Measurements from ENCODE around the gene MRPL3.

MRPL3 gene

DNA sequence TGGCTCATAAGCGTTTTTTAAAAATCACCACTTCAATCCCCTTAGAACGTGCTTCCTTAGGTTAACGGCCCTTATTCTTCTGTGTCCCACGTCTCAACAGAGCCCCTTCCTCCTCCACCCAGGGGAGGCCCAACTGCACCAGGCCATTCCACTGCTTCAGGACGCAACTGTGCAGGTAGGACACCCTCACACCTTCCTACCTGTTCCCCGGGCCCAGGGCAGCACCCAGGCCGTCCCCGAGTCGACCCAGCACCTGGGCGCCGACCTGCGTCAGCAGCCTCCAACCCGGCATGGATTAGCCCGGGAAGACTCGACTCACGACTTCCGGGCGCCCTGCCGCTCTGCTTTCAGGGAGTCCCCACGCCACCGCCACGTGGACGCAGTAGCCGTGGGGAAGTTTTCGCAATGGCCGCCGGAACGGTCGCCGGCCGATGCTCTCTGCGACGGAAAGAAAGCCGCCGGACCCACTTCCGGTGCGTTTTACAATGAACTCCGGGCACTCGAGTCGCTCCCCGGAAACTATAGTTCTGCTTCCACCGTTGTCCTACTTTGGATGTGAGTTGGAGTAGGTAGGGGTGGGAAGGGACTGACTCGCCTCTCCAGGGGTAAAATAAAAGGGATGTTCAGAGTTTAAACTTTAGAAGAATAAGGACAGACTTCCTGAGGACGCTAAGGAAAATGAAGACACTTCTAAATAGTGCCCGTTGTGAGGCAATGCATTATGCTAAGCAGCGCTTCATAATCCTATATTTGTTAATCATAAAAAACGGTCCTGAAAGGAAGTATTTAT is at the start of gene MRPL3:
Gene MRPL3, minus strand, starts transcription at position 442 of the 790 bp plus-strand sequence. Its CDS starts 150 bp downstream, at position 292.
- DNase-seq (ENCODE audit: low read depth): peak; percentile 88

GRCh38 chr3:131551761-131552160 is 49.0 kb upstream of the MRPL3 start:
- no peak for DNase-seq (ENCODE audit: low read depth)

DNA sequence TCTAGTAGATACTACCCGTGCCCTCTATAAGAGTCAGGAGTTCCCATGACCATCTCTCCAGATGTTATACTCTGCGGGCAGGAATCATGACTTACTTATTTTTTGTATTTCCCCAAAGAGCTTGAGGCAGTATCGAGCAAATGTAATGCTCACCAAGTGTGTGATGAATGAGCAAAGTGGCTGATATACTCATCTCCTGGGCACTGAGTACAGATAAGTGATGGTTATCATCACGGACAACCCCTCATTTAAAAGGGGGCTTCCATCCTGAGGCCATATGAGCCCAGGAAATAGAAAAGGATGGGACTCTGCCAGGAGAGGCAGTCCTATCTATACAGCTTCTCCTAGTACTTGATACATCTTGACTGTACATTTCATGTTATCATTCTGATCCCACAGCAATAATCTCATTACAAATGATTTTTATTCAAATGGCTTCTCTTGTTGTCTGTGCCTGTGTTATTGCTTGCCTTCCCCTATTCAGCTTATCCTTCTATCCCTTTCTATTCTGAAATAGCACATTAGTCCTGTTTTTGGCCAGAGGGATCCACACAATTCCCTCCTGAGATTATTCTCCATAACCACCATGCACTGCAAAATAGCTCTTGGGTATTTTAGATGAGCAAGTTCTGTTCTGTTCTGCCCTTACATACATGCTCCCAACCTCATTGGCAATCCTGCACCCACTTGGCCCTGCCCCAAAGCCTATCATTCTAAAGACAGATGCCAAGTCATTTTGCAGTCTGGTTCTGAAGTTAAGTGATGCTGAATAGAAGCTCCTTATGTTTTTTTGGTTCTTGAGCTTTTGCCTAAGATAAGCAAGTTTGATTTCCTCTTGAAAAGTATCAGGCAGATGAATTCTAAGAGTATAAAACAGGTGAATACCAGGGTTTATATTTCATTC is 48.0 kb upstream of the MRPL3 start:
- no peak for DNase-seq (ENCODE audit: low read depth)

DNA sequence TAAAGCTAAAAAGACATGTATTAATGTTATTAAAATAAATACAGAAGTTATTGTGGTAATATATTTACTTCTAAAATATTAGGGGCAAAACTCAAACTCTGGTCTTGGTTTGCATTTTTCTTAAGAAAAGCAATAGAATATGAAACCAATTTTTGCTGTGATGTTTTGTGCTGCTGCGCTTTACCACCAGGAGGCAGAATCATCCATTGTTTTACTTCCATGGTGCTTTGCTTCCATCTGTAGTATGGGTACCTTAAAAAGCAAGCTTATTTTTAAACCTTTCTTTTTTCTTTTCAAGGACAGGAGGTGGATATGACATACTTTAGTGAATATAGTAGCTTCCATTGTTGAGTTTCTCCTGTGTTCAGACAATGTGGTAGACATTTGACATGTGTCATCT is 46.6 kb upstream of the MRPL3 start:
- DNase-seq (ENCODE audit: low read depth): no peak

DNA sequence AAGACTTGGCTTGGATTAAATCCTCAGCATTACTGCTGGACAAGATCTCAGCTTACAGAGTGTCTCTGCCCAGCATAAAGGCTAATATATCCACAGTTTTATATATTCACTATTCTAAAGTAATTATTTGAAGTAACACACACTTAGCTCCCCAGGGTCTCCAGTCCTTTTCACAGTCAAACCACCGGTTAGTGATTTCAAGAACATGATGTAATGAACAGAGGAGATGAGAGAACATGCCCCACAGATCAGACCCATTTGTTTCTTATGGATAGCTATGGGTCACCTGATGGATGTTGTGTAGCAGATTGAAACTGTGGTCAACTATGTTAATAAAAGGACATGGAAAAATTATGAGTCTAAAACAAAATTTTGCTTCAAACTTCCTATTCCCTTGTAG is 44.8 kb upstream of the MRPL3 start:
- DNase-seq (ENCODE audit: low read depth): no peak

GRCh38 chr3:131546441-131546840 is 43.7 kb upstream of the MRPL3 start:
- DNase-seq (ENCODE audit: low read depth): no peak

- no peak for DNase-seq (ENCODE audit: low read depth)
These were observed 41.8 kb upstream of the MRPL3 start for GRCh38 chr3:131544557-131544956.

DNA sequence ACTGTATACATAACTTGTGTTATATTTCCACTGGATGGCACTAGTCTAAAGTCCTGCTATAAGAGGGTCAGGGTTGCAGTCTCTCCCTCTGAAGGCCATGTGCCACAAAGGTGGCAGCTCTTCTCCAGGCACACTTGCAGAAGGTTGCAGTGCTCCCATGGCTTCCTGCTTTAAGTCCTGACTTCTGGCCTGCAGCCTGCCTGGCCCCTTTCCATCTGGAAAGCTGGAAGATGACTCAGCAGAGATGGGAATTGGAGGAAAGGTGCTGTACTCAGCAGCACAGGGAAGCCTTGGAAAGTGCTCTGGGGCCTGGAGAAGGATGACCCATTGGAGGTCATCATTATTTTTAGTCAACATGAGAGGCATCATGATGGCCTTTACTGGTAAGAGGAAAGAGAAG is 40.9 kb upstream of the MRPL3 start:
- DNase-seq (ENCODE audit: low read depth): peak; percentile 83

- no peak for DNase-seq (ENCODE audit: low read depth)
These were observed 38.5 kb upstream of the MRPL3 start for GRCh38 chr3:131541288-131541687.

DNA sequence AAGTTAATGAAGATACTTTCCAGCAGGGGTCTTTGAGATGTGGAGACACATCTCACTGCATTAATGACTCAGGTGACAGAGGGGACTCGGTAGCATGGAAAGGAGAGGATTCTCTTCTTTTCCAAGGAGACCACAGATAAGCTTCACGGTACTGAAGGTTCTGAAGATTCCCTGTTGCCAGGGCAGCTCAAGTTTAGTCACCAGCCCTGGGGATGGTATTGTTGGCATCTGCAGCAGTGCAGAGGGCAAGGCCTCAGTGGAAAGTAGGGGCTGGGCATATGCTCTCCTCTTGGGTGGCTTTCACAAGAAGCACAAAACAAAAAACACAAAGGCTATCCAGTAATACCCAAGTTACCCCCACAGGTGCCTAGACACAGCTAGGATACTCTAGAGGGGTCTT is 38.0 kb upstream of the MRPL3 start:
- no peak for DNase-seq (ENCODE audit: low read depth)

- no peak for DNase-seq (ENCODE audit: low read depth)
These were observed 37.4 kb upstream of the MRPL3 start for GRCh38 chr3:131540143-131540542.

- DNase-seq (ENCODE audit: low read depth): no peak
These were observed 36.2 kb upstream of the MRPL3 start for GRCh38 chr3:131538968-131539367.

DNA sequence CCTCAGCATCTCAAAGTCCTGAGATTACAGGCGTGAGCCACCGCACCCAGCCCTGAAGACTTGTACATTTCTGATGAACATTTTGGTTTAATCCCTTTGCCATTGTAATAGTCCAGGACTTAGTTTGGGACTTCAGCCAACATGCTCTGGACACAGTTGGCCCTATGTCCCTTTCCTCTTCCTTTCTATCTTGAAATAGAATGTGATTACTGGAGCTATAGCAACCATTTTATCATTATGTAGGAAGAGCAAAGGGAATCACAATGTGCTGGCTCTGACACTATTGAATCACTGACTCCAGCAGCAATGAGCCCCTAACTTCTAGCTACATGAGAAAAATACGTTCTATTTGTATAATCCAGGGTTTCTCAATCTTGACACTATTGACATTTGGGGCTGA is 34.8 kb upstream of the MRPL3 start:
- no peak for DNase-seq (ENCODE audit: low read depth)

DNA sequence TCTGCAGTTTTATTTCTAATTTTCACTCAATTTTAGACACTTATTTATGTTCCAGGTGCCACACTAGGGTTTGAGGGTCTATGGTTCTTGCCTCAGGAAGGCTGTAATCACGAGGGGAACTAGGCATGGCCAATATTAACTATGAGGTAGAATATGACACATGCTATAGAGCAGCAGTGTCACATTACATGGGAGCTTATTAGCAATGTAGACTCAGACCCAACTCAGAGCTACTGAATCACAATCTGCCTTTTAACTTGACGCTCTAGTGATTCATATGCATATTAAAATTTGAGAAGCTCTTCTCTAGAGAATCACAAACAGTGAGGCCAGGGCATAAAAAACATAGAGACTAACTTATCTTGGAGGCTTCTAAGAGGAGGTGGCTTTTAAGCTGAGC is 32.8 kb upstream of the MRPL3 start:
- peak; percentile 27 for DNase-seq (ENCODE audit: low read depth)

- peak; percentile 79 for DNase-seq (ENCODE audit: low read depth)
These were observed 32.4 kb upstream of the MRPL3 start for GRCh38 chr3:131535131-131535530.

- DNase-seq (ENCODE audit: low read depth): no peak
These were observed 29.9 kb upstream of the MRPL3 start for GRCh38 chr3:131532645-131533044.

GRCh38 chr3:131530843-131531242 is 28.1 kb upstream of the MRPL3 start:
- no peak for DNase-seq (ENCODE audit: low read depth)

GRCh38 chr3:131530388-131530787 is 27.6 kb upstream of the MRPL3 start:
- DNase-seq (ENCODE audit: low read depth): no peak

- peak; percentile 30 for DNase-seq (ENCODE audit: low read depth)
These were observed 24.1 kb upstream of the MRPL3 start for GRCh38 chr3:131526801-131527347.

DNA sequence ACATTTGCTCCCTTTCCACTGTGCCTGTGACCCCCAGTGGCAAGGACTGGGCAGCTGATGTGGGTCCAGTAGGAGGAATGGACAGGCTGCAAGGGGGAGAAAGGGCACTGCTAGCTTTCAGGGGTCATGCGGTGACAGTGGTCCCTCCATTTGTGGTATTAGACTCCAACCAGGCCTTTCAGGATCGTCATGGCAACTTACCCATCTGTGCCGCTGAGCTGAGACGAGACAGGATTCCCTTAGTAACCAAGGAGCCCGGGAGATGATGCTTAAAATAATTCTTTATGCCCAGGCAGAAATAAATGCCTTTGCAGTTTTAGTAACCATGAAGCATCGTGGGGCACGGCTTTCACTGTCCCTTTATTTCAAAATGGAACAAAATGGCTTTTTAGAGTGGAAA is 15.9 kb upstream of the MRPL3 start:
- no peak for DNase-seq (ENCODE audit: low read depth)

GRCh38 chr3:131505421-131505820 is 2.6 kb upstream of the MRPL3 start:
- DNase-seq (ENCODE audit: low read depth): no peak

DNA sequence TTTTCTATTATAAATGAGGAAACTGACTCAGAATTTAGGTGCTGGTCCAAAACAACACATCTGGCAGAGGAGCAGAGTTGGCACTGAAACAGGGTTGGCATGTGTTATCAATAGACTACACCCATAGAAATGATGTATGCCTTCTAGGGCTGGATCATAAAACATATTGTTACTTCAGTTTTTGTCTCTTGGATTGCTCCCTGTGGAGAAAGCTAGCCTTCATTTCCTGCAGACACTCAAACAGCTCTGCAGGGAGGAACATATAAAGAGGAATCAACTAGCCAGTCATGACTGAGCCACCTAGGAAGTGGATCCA is 507 bp upstream of the MRPL3 start:
- DNase-seq (ENCODE audit: low read depth): peak; percentile 31

DNA sequence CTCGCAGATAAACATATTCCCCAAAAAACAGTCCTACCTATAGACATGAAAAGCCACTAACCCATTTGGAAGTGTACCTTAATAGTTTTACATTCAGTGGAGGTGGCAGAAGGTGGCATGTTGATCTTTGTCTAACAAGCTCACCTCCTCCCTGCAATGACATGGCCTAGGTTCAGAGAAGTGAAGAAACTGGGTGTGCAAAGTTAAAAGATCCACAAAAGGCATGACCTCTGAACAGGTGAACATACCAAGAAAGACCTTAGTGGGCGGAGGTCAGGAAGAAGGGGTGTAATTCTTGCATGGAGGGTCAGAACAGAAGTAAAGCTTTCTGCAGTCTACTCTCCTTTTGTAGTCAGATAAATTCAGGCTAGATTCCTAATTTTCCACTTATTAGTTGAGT is 822 bp downstream of the MRPL3 start:
- no peak for DNase-seq (ENCODE audit: low read depth)

Data from fibroblast of gingiva (primary cell).